GM12892 (cell line): ENCODE data around the gene COL26A1.

Experiments
- POLR2A ChIP-seq: IDR thresholded peaks from 2 replicates; pipeline ENCODE4 v1.6.1; 2011; ENCODE audit warnings: low read depth, low read length, control low read depth
- POLR2AphosphoS5 ChIP-seq: IDR thresholded peaks from 2 replicates; pipeline ENCODE4 v1.6.1; 2011; ENCODE audit warnings: low read depth, low read length, control low read depth
- TAF1 ChIP-seq: IDR thresholded peaks from 2 replicates; pipeline ENCODE4 v1.6.1; 2011; ENCODE audit warnings: low read depth, mild to moderate bottlenecking, control low read depth, low read length, borderline replicate concordance

GRCh38 chr7:101422356-101423195, 59.9 kb downstream of the COL26A1 start:
- TF ChIP-seq POLR2A (no peak), POLR2AphosphoS5 (no peak), TAF1 (no peak)
